ENCODE data around the gene CACNA2D3. TPM values are rescaled to one million over a fixed set of nuclear protein-coding genes. Genes with fewer than 3 reads are reported as not detected.

CACNA2D3 gene
- polyA plus RNA-seq, 1 donor (not counting 4 experiments of a cell fraction or from before 2014, with no cell fraction given), result 0.08 TPM

DNA sequence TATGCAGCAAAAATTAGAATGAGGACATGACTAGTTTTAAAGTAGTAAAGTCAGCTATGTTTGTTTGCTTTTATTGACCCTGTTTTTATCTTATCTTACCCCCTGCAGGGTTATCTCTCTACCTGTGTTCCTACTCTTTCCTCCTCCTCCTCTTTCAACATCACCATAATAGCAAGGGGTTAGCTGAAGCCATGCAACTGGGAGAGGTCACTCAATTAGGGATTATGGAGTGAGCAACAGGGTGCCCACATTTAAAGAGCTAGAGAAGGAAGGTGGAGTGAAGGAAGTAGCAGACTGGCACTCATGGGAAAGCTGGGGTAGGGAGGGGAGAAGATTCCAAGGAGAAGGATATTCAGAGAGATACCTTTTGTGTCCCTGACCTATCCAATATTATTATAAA, 679.6 kb downstream of the CACNA2D3 start:
- Histone ChIP-seq H3K4me2 (ENCODE audit: control insufficient read depth, extremely low read depth, insufficient read depth, low read depth, low read length) (no peak overlapping the region), H4K20me1 (ENCODE audit: control insufficient read depth, extremely low read depth, insufficient read depth, low read length) (no peaks in the 10 kb centered on the region), H3K9me3 (ENCODE audit: control insufficient read depth, low read depth, low read length) (no peaks in the 10 kb centered on the region), H3K27ac (ENCODE audit: control insufficient read depth, insufficient read depth, low read length) (no peak overlapping the region), H2AFZ (ENCODE audit: control insufficient read depth, low read length) (no peak overlapping the region), H3K9ac (ENCODE audit: control insufficient read depth, extremely low read depth, insufficient read depth, low read length) (no peak overlapping the region), H3K36me3 (ENCODE audit: control insufficient read depth in 2 of 2, extremely low read depth in 1 of 2, insufficient read depth in 2 of 2, low read length in 2 of 2) (no peaks in the 10 kb centered on the region), H3K79me2 (ENCODE audit: control insufficient read depth, insufficient read depth, low read length) (no peaks in the 10 kb centered on the region), H3K4me3 (ENCODE audit: control insufficient read depth in 2 of 3, extremely low read depth in 1 of 3, insufficient read depth in 2 of 3, low read depth in 1 of 3, low read length in 3 of 3) (no peak overlapping the region), H3K27me3 (ENCODE audit: control insufficient read depth, extremely low read depth, insufficient read depth, low read length) (no peaks in the 10 kb centered on the region), H3K4me1 (ENCODE audit: control insufficient read depth, extremely low read depth, insufficient read depth, low read length) (no peaks in the 10 kb centered on the region), H3K9me1 (ENCODE audit: control insufficient read depth, extremely low read depth, insufficient read depth, low read length) (no peaks in the 10 kb centered on the region)
- DNase-seq (ENCODE audit: low read depth, low spot score), result no peak
- dilution Hi-C loops (cut with MboI; ENCODE audit: extremely low pct_ligation_motif_present, low sequenced_read_pairs), result no loop called here
- TF ChIP-seq EZH2 (IDR thresholded peaks at IDR 0.05; ENCODE audit: low read length), result no peak
- no peak for TF ChIP-seq CTCF (optimal IDR thresholded peaks at IDR 0.05 in 1 of 3, IDR thresholded peaks at IDR 0.05 in 1 of 3, conservative IDR thresholded peaks at IDR 0.05 in 1 of 3; ENCODE audit: extremely low read depth in 1 of 3, insufficient read depth in 2 of 3, low read length in 3 of 3)
- FAIRE-seq, result no peak

DNA sequence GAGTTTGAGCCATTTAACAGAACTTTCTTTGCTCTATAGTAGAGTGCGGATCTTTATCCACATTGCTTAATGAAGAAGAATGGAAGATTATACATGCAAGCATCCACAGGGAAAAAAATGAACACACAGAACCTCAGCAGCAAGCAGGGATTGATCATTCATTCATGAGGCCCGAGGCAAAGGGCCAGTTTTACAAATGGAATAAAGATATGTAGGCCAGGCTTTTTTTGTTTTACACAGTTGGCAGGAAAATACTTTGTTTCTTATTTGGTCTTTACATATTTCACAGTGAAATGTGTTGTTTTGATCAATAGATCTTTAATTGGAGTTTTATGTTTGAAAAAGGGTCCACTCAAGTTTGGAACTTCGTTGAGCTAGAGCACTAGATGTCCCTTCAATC, 688.0 kb downstream of the CACNA2D3 start:
- Histone ChIP-seq H3K9ac (ENCODE audit: control insufficient read depth, extremely low read depth, insufficient read depth, low read length) (no peak overlapping the region), H4K20me1 (ENCODE audit: control insufficient read depth, extremely low read depth, insufficient read depth, low read length) (no peaks in the 10 kb centered on the region), H3K27me3 (ENCODE audit: control insufficient read depth, extremely low read depth, insufficient read depth, low read length) (no peaks in the 10 kb centered on the region), H3K79me2 (ENCODE audit: control insufficient read depth, insufficient read depth, low read length) (no peaks in the 10 kb centered on the region), H3K9me3 (ENCODE audit: control insufficient read depth, low read depth, low read length) (no peaks in the 10 kb centered on the region), H3K9me1 (ENCODE audit: control insufficient read depth, extremely low read depth, insufficient read depth, low read length) (no peaks in the 10 kb centered on the region), H3K27ac (ENCODE audit: control insufficient read depth, insufficient read depth, low read length) (no peak overlapping the region), H3K4me3 (ENCODE audit: control insufficient read depth in 2 of 3, extremely low read depth in 1 of 3, insufficient read depth in 2 of 3, low read depth in 1 of 3, low read length in 3 of 3) (no peak overlapping the region), H3K36me3 (ENCODE audit: control insufficient read depth in 2 of 2, extremely low read depth in 1 of 2, insufficient read depth in 2 of 2, low read length in 2 of 2) (no peaks in the 10 kb centered on the region), H3K4me2 (ENCODE audit: control insufficient read depth, extremely low read depth, insufficient read depth, low read depth, low read length) (no peak overlapping the region), H2AFZ (ENCODE audit: control insufficient read depth, low read length) (no peak overlapping the region), H3K4me1 (ENCODE audit: control insufficient read depth, extremely low read depth, insufficient read depth, low read length) (no peaks in the 10 kb centered on the region)
- DNase-seq (ENCODE audit: low read depth, low spot score) (no peak), FAIRE-seq (no peak)
- dilution Hi-C loops (cut with MboI; ENCODE audit: extremely low pct_ligation_motif_present, low sequenced_read_pairs), result no loop called here
- no peak for TF ChIP-seq CTCF (optimal IDR thresholded peaks at IDR 0.05 in 1 of 3, IDR thresholded peaks at IDR 0.05 in 1 of 3, conservative IDR thresholded peaks at IDR 0.05 in 1 of 3; ENCODE audit: extremely low read depth in 1 of 3, insufficient read depth in 2 of 3, low read length in 3 of 3)
- no peak for TF ChIP-seq EZH2 (IDR thresholded peaks at IDR 0.05; ENCODE audit: low read length)
